Stimulated activated CD4-positive, alpha-beta T cell treated with anti-CD3 and anti-CD28 coated beads, Interleukin-2, amount 100 ng/mL, for 48 hours (primary cell): ENCODE results near the gene LIMK1.
"Not testable (repeated sequence)": the region's sequence is repeated elsewhere in the genome, so short reads cannot be mapped to it uniquely, and the experiment has no call there.

Experiments used
- DNase-seq, 2 donors: peaks; one replicate each; pipeline ENCODE4 v3.0.0-alpha.2; 2020

The LIMK1 gene

GRCh38 chr7:74084722-74085578 lies 1.3 kb downstream of the LIMK1 start:
- DNase-seq = no peak

DNA sequence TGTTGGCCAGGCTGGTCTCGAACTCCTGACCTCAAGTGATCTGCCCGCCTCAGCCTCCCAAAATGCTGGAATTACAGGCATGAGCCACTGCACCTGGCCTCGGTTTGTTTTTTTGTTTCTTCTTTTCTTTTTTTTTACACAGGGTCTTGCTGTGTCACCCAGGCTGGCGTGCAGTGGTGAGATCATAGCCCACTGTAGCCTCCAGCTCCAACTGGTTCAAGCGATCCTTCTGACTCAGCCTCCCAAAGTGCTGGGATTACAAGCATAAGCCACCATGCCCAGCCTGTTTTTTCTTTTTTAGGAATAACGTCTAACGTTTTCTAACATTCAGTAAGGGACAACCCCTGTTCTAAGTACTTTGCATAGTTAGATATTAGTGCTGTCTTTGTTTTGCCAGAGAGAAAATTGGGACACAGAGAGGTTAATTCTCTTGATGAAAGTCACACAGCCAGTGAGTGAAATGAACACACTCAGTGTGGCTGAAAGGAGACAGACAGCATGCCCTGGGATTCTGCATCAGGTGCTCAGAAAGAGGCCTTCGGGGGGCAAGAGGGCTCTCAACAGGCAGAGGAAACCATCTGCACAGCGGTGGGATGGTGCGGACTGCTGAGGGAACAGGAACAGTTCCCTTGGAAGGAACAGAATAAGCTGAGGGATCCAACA lies 4.3 kb downstream of the LIMK1 start:
- no peak for DNase-seq

GRCh38 chr7:74092321-74092963 lies 8.8 kb downstream of the LIMK1 start:
- DNase-seq = no peak

GRCh38 chr7:74092964-74093471 lies 9.4 kb downstream of the LIMK1 start:
- DNase-seq = no peak

GRCh38 chr7:74093671-74094223 lies 10.1 kb downstream of the LIMK1 start:
- no peak for DNase-seq

DNA sequence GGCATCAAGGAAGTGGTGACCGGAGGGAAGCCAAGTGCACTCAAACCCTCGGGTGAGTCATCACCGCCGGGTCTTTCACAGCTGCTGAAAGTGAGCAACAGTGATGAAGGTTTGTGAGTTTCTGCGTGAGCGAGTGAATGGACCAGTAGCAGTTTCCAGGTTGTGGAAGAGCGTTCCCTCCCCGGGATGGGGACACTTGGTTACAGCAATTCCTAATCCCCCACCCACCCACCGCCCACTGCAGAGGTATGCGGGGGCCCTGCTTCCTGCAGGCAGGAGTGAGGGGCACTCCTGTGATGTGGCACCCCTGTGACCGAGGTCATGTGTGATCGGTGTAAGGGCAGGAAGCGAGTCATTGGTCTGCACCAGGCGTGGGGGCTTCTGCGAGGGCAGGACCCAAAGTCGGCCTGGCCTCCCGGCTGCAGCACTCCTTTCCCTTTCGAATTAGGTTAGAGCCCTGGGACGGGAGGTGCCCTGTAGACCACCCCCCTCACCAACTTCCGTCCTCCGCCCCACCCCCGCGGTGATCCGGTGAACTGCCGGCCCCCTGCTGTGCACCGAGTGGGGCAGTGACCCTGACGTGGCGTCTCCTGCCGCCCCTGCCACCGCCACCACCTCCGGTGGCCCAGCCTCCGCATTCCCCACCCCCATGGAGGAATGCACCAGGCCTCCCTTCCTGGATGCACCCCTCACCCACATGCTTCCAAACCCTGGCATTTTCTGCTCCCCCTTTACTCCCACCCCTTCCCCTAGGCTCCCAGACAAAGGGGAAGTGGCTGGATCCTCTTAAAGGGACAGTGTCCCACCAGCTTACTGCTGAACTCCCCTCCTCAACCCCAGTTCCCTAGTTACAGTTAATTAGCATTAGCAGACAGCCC lies 10.9 kb downstream of the LIMK1 start:
- DNase-seq = peak; percentile 70 to 71

- no peak for DNase-seq
Measured at GRCh38 chr7:74095135-74095534, 11.5 kb downstream of the LIMK1 start.

- DNase-seq = no peak
Measured at GRCh38 chr7:74097937-74098614, 14.5 kb downstream of the LIMK1 start.

- DNase-seq = no peak
Measured at GRCh38 chr7:74099031-74099430, 15.4 kb downstream of the LIMK1 start.

DNA sequence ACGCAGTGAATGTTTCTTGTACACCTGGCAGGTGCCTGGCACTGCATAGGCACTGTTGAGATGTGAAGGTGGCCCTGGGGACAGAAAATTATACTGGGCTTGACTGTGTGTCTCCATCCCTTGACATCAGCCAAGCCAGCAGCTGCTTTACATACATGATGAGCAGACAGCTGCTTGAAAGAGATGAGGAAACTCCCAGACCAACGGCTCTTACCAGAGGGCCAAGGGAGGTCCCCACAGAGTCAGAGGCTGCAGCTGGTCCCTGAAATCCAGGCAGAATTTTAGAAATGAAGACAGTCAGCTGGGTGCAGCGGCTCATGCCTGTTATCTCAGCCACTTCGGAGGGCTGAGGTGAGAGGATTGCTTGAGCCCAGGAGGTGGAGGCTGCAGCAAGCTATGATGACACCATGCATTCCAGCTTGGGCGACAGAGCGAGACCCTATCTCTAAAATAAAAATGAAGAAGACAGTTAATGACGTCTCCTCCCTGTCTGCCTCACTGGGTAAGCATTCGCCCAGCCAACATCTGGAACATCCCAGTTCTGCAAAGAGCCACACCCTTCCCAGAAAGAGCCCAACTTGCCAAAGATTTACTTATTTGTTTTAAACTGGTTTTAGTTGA lies 17.6 kb downstream of the LIMK1 start:
- no peak for DNase-seq

- DNase-seq = no peak
Measured at GRCh38 chr7:74103219-74103772, 19.7 kb downstream of the LIMK1 start.

GRCh38 chr7:74104702-74105101 lies 21.1 kb downstream of the LIMK1 start:
- no peak for DNase-seq

GRCh38 chr7:74105992-74106391 lies 22.4 kb downstream of the LIMK1 start:
- DNase-seq = no peak

DNA sequence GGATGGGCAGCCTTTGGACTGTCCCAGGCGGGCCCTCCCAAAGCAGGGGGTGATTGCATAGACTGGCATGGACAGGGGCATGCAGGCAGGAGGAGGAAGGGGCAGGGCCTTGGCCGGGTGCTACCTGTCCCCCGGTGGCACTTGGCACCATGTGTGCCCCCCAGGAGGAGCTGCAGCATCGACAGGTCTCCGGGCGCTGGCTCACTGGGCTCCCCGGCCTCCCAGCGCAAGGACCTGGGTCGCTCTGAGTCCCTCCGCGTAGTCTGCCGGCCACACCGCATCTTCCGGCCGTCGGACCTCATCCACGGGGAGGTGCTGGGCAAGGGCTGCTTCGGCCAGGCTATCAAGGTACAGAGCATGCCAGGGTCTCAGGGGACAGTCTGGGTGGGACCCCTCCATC lies 23.2 kb downstream of the LIMK1 start:
- DNase-seq = no peak

- no peak for DNase-seq
Measured at GRCh38 chr7:74115326-74115725, 31.7 kb downstream of the LIMK1 start.

DNA sequence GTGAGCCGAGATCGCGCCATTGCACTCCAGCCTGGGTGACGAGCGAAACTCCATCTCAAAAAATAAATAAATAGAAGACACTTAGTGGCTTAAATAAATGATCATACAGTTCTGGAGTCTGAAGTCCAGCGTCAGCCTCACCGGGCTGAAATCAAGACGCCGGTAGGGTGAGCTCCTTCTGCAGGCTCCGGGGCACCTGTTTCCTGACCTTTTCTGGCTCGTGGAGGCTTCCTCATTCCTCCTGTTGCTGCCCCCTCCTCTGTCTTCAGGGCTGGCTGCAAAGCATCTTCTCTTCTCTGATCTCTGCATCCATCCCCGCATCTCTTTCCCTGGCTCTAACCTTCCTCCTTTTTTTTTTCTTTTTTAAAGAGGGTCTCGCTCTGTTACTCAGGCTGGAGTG lies 32.8 kb downstream of the LIMK1 start:
- no peak for DNase-seq

- no peak for DNase-seq
Measured at GRCh38 chr7:74119831-74120230, 36.2 kb downstream of the LIMK1 start.

GRCh38 chr7:74121401-74122249 lies 38.0 kb downstream of the LIMK1 start:
- DNase-seq = no peak

- DNase-seq = not testable (repeated sequence)
Measured at GRCh38 chr7:74123892-74124291, 40.3 kb downstream of the LIMK1 start.
